ENCODE data around the gene OR5P2.
"Not testable (repeated sequence)": the region's sequence is repeated elsewhere in the genome, so short reads cannot be mapped to it uniquely, and the experiment has no call there.

Gene OR5P2

GRCh38 chr11:7833527-7833926 is 36.8 kb upstream of the OR5P2 start:
- no peak for TF ChIP-seq MYC (IDR thresholded peaks at IDR 0.05; ENCODE audit: low read depth, low read length)
- TF ChIP-seq POLR2A (IDR thresholded peaks at IDR 0.05; ENCODE audit: extremely low read depth, insufficient read length), result no peak
- TF ChIP-seq CTCF (IDR thresholded peaks at IDR 0.05; ENCODE audit: low read depth, low read length), result no peak
- TF ChIP-seq MAX (IDR thresholded peaks at IDR 0.05; ENCODE audit: low read depth, low read length), result no peak
- DNase-seq (ENCODE audit: low read depth), result no peak
- no peak overlapping the region for H3K4me3 ChIP-seq (ENCODE audit: low read depth, low read length)

- TF ChIP-seq CTCF (IDR thresholded peaks at IDR 0.05; ENCODE audit: low read depth, low read length) (no peak), MYC (IDR thresholded peaks at IDR 0.05; ENCODE audit: low read depth, low read length) (no peak), POLR2A (IDR thresholded peaks at IDR 0.05; ENCODE audit: extremely low read depth, insufficient read length) (no peak), MAX (IDR thresholded peaks at IDR 0.05; ENCODE audit: low read depth, low read length) (no peak)
- no peak for DNase-seq (ENCODE audit: low read depth)
- H3K4me3 ChIP-seq (ENCODE audit: low read depth, low read length), result no peak within 1 kb of the TSS
Measured at GRCh38 chr11:7830740-7831139, 34.0 kb upstream of the OR5P2 start, which contains the start of gene OR5P3. TSS of gene OR5P3 (minus strand) at chr11:7830840.

- DNase-seq (ENCODE audit: low read depth), result no peak
- no peak for TF ChIP-seq MAX (IDR thresholded peaks at IDR 0.05; ENCODE audit: low read depth, low read length)
- TF ChIP-seq POLR2A (IDR thresholded peaks at IDR 0.05; ENCODE audit: extremely low read depth, insufficient read length), result no peak
- no peak for TF ChIP-seq MYC (IDR thresholded peaks at IDR 0.05; ENCODE audit: low read depth, low read length)
- TF ChIP-seq CTCF (IDR thresholded peaks at IDR 0.05; ENCODE audit: low read depth, low read length), result no peak
- no peak overlapping the region for H3K4me3 ChIP-seq (ENCODE audit: low read depth, low read length)
Measured at GRCh38 chr11:7826324-7826723, 29.6 kb upstream of the OR5P2 start.

- not testable (repeated sequence) for H3K4me3 ChIP-seq (ENCODE audit: low read depth, low read length); DNase-seq (ENCODE audit: low read depth)
Measured at GRCh38 chr11:7820417-7820816, 23.7 kb upstream of the OR5P2 start.

GRCh38 chr11:7814897-7815296 is 18.2 kb upstream of the OR5P2 start:
- H3K4me3 ChIP-seq (ENCODE audit: low read depth, low read length); DNase-seq (ENCODE audit: low read depth): not testable (repeated sequence)

GRCh38 chr11:7810301-7810700 is 13.6 kb upstream of the OR5P2 start:
- H3K4me3 ChIP-seq (ENCODE audit: low read depth, low read length); DNase-seq (ENCODE audit: low read depth): not testable (repeated sequence)

GRCh38 chr11:7793233-7793632 is 3.5 kb downstream of the OR5P2 start:
- no peak overlapping the region for H3K4me3 ChIP-seq (ENCODE audit: low read depth, low read length)
- DNase-seq (ENCODE audit: low read depth), result no peak
- no peak for TF ChIP-seq POLR2A (IDR thresholded peaks at IDR 0.05; ENCODE audit: extremely low read depth, insufficient read length)
- no peak for TF ChIP-seq CTCF (IDR thresholded peaks at IDR 0.05; ENCODE audit: low read depth, low read length)
- no peak for TF ChIP-seq MAX (IDR thresholded peaks at IDR 0.05; ENCODE audit: low read depth, low read length)
- no peak for TF ChIP-seq MYC (IDR thresholded peaks at IDR 0.05; ENCODE audit: low read depth, low read length)

- TF ChIP-seq CTCF (IDR thresholded peaks at IDR 0.05; ENCODE audit: low read depth, low read length), result no peak
- TF ChIP-seq POLR2A (IDR thresholded peaks at IDR 0.05; ENCODE audit: extremely low read depth, insufficient read length), result no peak
- no peak for TF ChIP-seq MYC (IDR thresholded peaks at IDR 0.05; ENCODE audit: low read depth, low read length)
- no peak for TF ChIP-seq MAX (IDR thresholded peaks at IDR 0.05; ENCODE audit: low read depth, low read length)
- H3K4me3 ChIP-seq (ENCODE audit: low read depth, low read length), result no peak overlapping the region
- no peak for DNase-seq (ENCODE audit: low read depth)
Measured at GRCh38 chr11:7787239-7787638, 9.5 kb downstream of the OR5P2 start.

Data from NB4 (cell line).